Neuron (in vitro differentiated cells): ENCODE results near the gene CNPY4.
A peak's percentile ranks its signal among the peaks of the same experiment; 100 is the strongest.

Experiments used
- H2AFZ ChIP-seq: one replicate; pipeline ENCODE4 v1.6.1; 2013; ENCODE audit warnings: low read depth, mild to moderate bottlenecking, inconsistent platforms, low read length, moderate library complexity
- H3K27me3 ChIP-seq: one replicate; pipeline ENCODE4 v1.6.1; 2013; ENCODE audit warnings: low read length; ENCODE audit not compliant: insufficient read depth
- H3K36me3 ChIP-seq: one replicate; pipeline ENCODE4 v1.6.1; 2013; ENCODE audit warnings: low read length; ENCODE audit not compliant: insufficient read depth
- H3K4me1 ChIP-seq: one replicate; pipeline ENCODE4 v1.6.1; 2013; ENCODE audit warnings: low read length; ENCODE audit not compliant: insufficient read depth
- H3K4me3 ChIP-seq: 2 replicates; pipeline ENCODE4 v1.5.1; 2013; ENCODE audit warnings: mild to moderate bottlenecking, low read length, moderate library complexity
- H3K9me3 ChIP-seq: one replicate; pipeline ENCODE4 v1.6.1; 2013; ENCODE audit warnings: low read length

The CNPY4 gene

DNA sequence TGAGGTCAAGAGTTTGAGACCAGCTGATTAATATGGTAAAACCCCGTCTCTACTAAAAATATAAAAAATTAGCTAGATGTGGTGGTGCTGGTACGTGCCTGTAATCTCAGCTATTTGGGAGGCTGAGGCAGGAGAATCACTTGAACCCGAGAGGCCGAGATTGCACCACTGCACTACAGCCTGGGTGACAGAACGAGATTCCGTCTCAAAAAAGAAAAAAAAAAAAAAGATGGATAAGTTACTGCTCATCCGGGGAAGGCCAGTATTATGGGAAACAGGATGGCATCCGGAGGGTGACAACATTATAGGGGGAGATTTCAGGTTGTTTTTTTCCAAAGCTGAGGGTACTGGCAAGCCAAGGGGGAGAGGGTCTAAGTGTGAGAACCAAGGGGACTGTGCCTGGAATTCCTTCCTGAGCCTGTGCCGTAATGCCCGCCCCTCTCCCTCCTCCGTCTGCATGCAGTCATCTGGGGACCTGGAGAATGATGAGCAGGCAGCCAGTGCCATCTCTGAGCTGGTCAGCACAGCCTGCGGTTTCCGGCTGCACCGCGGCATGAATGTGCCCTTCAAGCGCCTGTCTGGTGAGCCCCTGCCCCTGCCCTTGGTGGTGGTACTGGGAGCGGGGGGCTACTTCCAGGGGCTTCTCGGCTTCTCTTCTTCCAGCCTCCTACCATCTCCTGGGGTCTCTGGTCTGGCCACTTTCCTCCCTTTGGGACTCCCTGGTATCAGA, 33.7 kb downstream of the CNPY4 start:
- Histone ChIP-seq H3K27me3 (no peaks in the 10 kb centered on the region), H3K9me3 (no peaks in the 10 kb centered on the region), H3K36me3 (peaks cover 43% of the 10 kb centered on the region), H3K4me1 (peaks cover 21% of the 10 kb centered on the region), H3K4me3 (no peak overlapping the region), H2AFZ (no peak overlapping the region)

DNA sequence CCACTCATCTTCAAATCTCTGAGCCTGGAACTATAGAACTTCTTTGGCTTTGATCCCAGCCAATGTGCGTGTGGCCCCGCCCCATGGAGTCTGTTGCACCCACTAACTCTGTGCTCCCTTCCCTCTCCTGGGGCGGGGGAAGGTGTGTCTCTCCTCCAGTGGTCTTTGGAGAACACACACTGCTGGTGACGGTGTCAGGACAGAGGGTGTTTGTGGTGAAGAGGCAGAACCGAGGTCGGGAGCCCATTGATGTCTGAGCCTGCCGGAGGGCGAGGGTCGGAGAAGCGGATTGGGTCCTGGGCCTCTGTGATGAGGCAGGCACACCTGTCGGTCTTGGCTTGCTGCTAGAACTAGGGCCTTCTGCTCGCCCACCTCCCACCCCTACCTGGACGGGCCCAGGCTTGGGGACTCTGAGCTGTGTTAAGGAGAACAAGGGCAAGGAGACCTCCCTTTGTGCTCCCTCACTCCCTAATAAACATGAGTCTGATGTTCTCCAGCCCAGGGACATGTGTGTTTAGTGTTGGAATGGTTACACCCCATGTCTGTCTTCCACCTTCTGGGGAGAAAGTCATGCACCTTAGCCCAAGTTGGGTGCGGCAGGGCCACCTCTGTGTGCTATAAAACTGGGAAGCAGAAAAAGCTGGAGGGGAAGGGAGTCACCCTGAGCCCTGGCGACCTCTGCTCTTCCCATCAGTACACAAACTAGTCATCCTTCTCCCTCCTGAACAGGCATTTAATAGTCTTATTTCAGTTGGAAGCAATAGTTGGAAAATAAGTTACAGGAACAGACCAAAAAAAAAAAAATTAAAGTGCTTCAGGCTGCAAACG, 34.5 kb downstream of the CNPY4 start:
- Histone ChIP-seq H3K4me3 (no peak overlapping the region), H3K4me1 (peaks cover 19% of the 10 kb centered on the region), H3K9me3 (no peaks in the 10 kb centered on the region), H2AFZ (no peak overlapping the region), H3K36me3 (peaks cover 43% of the 10 kb centered on the region), H3K27me3 (no peaks in the 10 kb centered on the region)

DNA sequence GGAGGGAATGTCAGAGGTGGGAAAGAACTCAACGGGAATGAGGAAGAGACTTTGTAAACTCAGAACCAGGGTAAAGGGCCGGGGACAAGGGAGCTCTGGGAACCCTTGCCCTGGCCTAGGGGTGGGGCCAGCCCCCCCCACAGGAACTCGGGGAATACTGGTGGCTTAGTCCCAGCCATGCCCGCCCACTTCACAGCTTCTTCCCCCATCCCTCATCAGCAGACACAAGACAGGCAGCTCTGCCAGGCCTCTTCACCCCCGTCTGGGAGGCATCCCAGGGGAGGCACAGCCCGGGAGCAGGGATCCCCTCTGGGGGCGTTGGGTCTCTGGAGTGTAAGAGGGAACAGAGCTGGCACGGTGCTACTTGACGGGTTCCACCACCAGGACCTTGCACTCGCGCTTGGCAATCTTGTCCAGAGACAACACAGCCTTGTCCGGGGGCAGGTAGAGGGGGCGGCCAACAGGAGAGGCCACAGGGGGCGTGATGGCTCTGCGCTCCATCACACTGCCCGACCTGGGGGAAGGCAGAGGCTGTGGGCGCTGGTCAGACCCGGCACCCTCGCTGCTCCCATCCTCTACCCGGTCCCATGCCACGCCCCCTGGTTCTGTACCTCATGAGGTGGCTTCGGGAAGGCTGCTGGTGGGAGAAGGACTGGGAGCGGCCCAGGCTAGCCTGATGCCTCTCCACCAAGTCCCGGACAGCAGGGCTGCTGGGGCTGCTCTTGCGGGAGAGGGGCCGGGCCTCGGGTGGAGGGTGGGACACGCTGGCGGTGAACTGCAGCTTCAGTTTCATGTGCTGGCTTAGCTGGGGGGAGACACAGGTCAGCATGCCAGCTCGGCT, 35.4 kb downstream of the CNPY4 start:
- Histone ChIP-seq H2AFZ (no peak overlapping the region), H3K27me3 (no peaks in the 10 kb centered on the region), H3K9me3 (no peaks in the 10 kb centered on the region), H3K4me3 (no peak overlapping the region), H3K36me3 (peaks cover 43% of the 10 kb centered on the region), H3K4me1 (peaks cover 15% of the 10 kb centered on the region)

DNA sequence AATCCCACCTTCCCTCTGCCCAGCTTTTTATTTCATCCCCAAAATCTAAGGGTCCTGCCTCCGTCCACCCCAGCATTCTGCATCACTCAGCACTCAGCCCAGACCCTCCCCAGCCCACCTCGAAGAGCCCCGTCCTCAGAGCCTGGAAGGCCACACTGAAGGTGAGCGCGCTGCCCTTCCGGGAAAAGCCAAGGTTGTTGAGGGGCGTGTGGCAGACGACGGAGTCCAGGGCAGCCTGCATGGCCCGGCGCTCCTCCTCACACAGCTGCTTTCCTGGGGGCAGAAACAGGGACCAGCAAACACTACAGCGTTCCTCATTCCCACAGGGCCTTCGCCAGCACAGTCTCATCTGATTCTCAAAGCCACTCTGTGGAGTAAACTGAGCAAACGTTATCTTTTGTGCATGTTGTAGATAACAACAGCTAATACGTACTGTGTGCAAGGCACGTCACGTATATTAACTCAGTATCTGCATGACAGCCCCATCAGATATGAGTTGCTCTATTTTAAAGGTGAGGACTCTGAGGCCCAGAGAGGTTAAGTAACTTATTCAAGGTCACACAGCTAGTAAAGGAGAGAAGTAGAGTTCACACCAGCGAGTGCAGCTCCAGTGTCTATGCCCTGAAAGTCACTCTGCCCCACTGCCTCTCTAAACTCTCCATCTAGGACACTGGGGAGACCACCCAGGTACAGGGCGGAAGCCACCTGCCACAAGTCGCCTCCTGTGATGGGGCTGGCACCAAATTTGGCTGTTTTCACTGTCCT, 36.3 kb downstream of the CNPY4 start:
- peaks cover 43% of the 10 kb centered on the region for H3K36me3 ChIP-seq
- no peak overlapping the region for H3K4me3 ChIP-seq
- H3K9me3 ChIP-seq, result no peaks in the 10 kb centered on the region
- H2AFZ ChIP-seq, result no peak overlapping the region
- peaks cover 14% of the 10 kb centered on the region for H3K4me1 ChIP-seq
- no peaks in the 10 kb centered on the region for H3K27me3 ChIP-seq

DNA sequence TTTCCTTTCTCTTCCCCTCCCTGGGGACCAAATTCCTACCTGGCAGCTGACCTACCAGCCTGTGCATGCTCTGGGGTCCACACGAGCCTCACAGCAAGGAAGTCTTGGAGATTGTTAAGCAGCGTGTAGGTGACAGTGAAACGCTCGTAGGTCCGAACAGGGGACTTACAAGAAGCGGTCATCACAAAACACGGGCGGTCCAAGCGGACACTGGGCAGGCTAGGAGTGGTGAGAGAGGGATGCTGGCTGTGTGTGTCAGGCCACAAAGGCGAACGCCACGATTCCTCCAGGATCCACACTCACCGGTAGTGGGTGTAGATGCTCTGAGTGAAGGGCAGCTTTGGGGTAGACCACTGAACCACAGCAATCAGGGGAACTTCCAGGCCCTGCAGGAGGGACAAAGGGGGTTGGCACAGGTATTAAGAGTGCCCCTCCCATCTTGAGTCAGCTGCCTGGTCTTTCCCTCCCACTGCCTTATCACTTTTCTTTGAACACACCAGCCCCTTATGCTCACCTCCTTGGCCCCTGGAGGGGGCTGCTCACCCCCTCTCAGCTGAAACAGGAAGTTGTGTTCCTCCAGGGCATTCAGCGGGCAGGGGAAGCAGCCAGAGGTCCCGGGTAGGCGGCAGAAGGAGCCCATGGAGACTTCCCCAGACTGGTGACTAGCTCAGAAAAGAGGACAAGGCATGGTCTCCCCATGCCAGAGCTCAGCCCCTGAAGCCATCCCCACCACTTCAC, 37.1 kb downstream of the CNPY4 start:
- no peaks in the 10 kb centered on the region for H3K9me3 ChIP-seq
- H3K4me3 ChIP-seq, result no peak overlapping the region
- H3K4me1 ChIP-seq, result peaks cover 14% of the 10 kb centered on the region
- H3K27me3 ChIP-seq, result no peaks in the 10 kb centered on the region
- no peak overlapping the region for H2AFZ ChIP-seq
- peaks cover 43% of the 10 kb centered on the region for H3K36me3 ChIP-seq

DNA sequence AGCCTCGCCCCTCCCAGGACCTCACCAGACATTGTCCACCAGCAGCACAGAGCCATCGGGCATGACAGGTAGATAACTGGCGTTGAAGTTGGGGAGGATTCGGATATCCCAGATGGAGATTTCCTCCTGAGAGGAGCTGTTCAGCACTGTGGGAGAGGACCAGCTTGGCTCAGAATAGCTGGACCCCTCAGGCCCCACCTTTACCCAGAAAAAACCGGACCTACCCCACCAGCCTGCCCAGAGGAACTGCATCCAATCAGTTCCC, 37.6 kb downstream of the CNPY4 start:
- Histone ChIP-seq H3K9me3 (no peaks in the 10 kb centered on the region), H3K27me3 (no peaks in the 10 kb centered on the region), H3K4me3 (no peak overlapping the region), H3K36me3 (peaks cover 40% of the 10 kb centered on the region), H2AFZ (no peak overlapping the region), H3K4me1 (peaks cover 14% of the 10 kb centered on the region)

DNA sequence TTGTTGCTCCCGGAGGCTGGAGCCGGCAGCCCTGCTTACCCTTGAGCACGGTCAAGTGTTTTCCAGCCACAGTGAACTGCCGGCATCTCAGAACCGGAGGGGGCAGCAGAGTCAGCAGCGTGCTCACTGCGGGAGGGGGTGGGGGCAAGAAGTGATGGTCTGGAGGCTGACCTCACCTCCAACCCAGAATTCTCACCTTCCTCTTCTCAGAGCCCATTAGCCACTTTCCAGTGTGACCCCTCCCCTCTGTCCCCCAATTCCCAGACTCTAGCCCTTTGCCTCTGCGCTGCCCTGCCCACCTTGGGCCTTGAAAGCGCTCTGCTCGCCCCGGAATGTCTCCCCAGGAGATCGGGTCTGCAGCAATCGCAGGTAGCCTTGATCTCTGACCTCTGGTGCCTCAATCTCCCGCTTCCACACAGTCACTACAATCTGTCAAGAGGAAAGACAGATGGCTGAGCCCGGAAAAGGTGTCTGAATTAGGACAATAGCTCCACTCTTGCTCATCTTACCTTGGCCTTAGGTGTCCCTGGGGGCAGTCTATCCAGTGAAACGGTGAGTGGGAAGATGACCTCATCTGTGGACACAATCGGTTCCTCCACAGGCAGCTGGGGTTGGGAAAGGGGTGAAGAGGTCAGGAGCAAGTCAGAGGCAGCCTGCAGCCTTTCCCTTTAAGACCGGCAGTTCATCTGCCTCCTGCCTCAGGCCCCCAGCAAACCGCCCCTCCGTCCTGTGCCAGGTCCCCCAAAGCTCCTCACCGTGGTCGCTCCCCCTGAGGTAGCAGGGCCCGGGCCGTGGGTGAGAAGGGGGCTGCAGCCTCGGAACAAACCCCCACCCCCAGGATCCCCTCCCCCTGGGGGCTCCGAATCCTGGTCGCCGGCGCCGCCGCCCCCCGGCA, 38.1 kb downstream of the CNPY4 start:
- Histone ChIP-seq H3K4me1 (peaks cover 14% of the 10 kb centered on the region), H3K27me3 (no peaks in the 10 kb centered on the region), H3K36me3 (peaks cover 34% of the 10 kb centered on the region), H3K4me3 (peak overlapping the region; percentile 80), H2AFZ (no peak overlapping the region), H3K9me3 (no peaks in the 10 kb centered on the region)

DNA sequence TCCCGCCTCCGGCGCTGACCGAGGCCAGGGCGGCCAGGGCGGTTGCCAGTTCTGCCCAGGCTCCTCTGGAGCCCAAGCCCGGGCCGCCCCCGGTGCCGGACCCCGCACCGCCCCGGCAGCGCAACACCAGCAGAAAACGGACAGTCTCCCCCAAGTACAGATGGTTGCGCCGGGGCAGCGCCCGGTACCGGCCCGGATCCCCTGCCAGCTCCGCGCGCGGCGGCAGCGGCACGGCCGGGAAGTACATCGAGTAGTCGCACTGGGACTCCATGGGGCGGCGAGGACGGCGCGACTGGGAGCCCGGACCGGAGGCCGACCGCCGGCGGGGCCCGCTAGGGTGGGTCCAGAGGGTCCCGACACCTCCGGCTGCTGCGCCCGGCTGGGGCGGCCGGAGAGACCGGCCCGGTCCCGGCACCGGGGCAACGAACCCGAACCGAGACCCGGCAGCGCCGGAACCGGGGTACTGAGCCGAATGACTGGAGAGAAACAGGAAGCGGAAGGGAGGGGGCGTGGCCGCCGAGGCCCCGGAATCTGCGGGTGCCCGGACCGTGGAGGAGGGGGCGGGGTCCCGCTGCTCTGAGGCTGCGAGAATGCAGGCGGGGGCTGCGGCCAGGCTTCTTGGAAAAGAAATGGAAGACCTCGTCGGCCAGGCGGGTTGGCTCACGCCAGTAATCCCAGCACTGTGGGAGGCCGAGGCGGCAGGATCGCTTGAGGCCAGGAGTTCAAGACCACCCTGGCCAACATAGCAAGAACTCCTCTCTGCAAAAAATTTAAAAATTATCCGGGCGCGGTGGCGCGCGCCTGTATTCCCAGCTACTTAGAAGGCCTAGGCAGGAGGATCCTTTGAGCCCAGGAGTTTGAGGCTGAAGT, 39.0 kb downstream of the CNPY4 start, which contains the start of gene TRAPPC14:
TSS of gene TRAPPC14 (minus strand) at position 495 of the 870 bp plus-strand sequence. CDS start at position 271, 224 bp downstream.
- H2AFZ ChIP-seq, result peak within 1 kb of the TSS; percentile 58

DNA sequence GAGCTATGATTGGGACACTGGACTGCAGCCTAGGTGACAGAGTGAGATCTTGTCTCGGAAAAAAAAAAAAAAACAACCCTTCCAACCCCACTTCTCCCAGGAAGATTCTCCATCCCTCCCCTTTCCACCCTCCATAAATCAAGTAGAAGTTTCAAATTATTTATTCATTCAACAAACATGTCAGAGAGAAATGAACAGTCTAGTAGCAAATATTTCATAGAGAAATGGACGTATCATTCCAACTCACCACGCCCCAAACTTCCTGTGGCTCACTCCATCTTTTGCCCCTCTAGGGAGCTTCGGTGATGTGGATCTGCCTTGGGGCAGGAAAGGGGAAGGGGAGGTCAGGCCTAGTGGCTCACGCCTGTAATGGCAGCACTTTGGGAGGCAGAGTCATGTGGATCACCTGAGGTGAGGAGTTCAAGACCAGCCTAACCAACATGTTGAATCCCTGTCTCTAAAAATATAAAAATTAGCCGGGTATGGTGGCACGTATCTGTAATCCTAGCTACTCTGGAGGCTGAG, 39.7 kb downstream of the CNPY4 start:
- H3K27me3 ChIP-seq, result no peaks in the 10 kb centered on the region

More for the DNA sequence above, 39.0 kb downstream of the CNPY4 start, which contains the start of gene TRAPPC14:
- Histone ChIP-seq H3K4me1 (peaks cover 14% of the 10 kb centered on the region), H3K27me3 (no peaks in the 10 kb centered on the region), H3K4me3 (peak within 1 kb of the TSS; percentile 80), H3K9me3 (no peaks in the 10 kb centered on the region), H3K36me3 (peaks cover 27% of the 10 kb centered on the region)

DNA sequence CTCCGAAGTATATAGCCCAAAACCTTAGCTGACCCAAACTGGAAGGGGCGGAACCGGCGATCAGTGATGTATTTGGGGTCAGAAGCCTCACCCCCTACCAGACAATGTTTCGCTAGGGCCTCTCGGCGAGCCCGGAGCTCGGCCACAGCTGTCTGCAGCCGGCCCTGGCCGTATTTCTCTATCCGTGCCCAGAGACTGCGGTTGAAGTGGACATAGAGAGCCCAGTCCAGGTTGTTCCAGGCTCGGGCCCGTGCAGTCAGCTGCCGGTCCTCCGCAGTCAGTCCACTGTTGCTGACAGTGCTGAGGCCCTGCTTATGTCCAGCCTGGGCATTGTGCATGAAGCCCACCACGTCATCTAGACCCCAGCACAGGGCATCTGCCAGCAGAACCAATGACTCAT, 40.6 kb downstream of the CNPY4 start:
- no peak overlapping the region for H3K4me3 ChIP-seq
- H2AFZ ChIP-seq, result no peak overlapping the region
- no peaks in the 10 kb centered on the region for H3K27me3 ChIP-seq
- peaks cover 14% of the 10 kb centered on the region for H3K4me1 ChIP-seq
- H3K36me3 ChIP-seq, result peaks cover 13% of the 10 kb centered on the region
- H3K9me3 ChIP-seq, result no peaks in the 10 kb centered on the region

More for the DNA sequence above, 39.7 kb downstream of the CNPY4 start:
- no peaks in the 10 kb centered on the region for H3K9me3 ChIP-seq
- peaks cover 20% of the 10 kb centered on the region for H3K36me3 ChIP-seq
- H2AFZ ChIP-seq, result peak overlapping the region; percentile 58
- H3K4me3 ChIP-seq, result peak overlapping the region; percentile 80
- H3K4me1 ChIP-seq, result peaks cover 14% of the 10 kb centered on the region
